BJ (cell line): ENCODE results near the gene CCDC93. TPM values are rescaled to one million over a fixed set of nuclear protein-coding genes. Genes with fewer than 3 reads are reported as not detected.
"Not testable (repeated sequence)": the region's sequence is repeated elsewhere in the genome, so short reads cannot be mapped to it uniquely, and the experiment has no call there.

Experiments
- CTCF ChIA-PET: fragments of 350-600 bp; formaldehyde crosslinking; extraction: SDS; loops from one replicate; lab custom pipeline; 2021; ENCODE audit warnings: antibody characterized with exemption, inconsistent platforms; lab: Yijun Ruan, JAX
- POLR2A ChIA-PET: fragments of 300-600 bp; sonication (Branson Sonifier 250); formaldehyde crosslinking; extraction: SDS; loops from one replicate; lab custom pipeline; 2021; ENCODE audit warnings: antibody characterized with exemption; lab: Charles Lee
- DNase-seq: peaks from one replicate; pipeline ENCODE4 v3.0.0-alpha.2; 2011; ENCODE audit warnings: low read depth
- H3K27me3 ChIP-seq: 2 replicates; pipeline ENCODE4 v1.6.0; 2011; ENCODE audit warnings: low read length; ENCODE audit not compliant: control insufficient read depth, insufficient read depth
- H3K36me3 ChIP-seq: 2 replicates; pipeline ENCODE4 v1.5.1; 2011; ENCODE audit warnings: low read length; ENCODE audit not compliant: control insufficient read depth, insufficient read depth
- H3K4me3 ChIP-seq: 2 replicates; pipeline ENCODE4 v1.5.1; 2011; ENCODE audit warnings: low read depth, mild to moderate bottlenecking, control low read depth, low read length
- polyA plus RNA-seq: library from polyadenylated mRNA; depleted of rRNA; stranded (reverse); fragments of >200 nt; gene quantifications from 2 replicates; pipeline ENCODE4 v1.2.3, GENCODE V29; 2011
- TF ChIP-seq, protein P1 (sequence below): IDR thresholded peaks from 2 replicates; pipeline ENCODE4 v1.5.1; 2011; ENCODE audit warnings: low read depth, mild to moderate bottlenecking, control low read depth, inconsistent platforms, low read length, moderate library complexity; ENCODE audit not compliant: insufficient read depth

CCDC93 gene
- polyA plus RNA-seq, 1 experiment, result 12.8 TPM

GRCh38 chr2:117935456-117935855 is 78.4 kb downstream of the CCDC93 start:
- POLR2A ChIA-PET, result no interaction called here
- TF ChIP-seq, protein P1, sequence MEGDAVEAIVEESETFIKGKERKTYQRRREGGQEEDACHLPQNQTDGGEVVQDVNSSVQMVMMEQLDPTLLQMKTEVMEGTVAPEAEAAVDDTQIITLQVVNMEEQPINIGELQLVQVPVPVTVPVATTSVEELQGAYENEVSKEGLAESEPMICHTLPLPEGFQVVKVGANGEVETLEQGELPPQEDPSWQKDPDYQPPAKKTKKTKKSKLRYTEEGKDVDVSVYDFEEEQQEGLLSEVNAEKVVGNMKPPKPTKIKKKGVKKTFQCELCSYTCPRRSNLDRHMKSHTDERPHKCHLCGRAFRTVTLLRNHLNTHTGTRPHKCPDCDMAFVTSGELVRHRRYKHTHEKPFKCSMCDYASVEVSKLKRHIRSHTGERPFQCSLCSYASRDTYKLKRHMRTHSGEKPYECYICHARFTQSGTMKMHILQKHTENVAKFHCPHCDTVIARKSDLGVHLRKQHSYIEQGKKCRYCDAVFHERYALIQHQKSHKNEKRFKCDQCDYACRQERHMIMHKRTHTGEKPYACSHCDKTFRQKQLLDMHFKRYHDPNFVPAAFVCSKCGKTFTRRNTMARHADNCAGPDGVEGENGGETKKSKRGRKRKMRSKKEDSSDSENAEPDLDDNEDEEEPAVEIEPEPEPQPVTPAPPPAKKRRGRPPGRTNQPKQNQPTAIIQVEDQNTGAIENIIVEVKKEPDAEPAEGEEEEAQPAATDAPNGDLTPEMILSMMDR, result no peak
- Histone ChIP-seq H3K36me3 (peaks cover 17% of the 10 kb centered on the region), H3K27me3 (no peaks in the 10 kb centered on the region), H3K4me3 (no peak overlapping the region)
- CTCF ChIA-PET, result interaction anchor here (1.8 kb wide), 1 partner anchor 68 kb away, joined by 7 read pairs; no protein-coding TSS in a partner anchor
- DNase-seq, result no peak

GRCh38 chr2:117933884-117934354 is 80.0 kb downstream of the CCDC93 start:
- TF ChIP-seq, protein P1, result no peak
- DNase-seq, result no peak
- POLR2A ChIA-PET, result no interaction called here
- no peaks in the 10 kb centered on the region for H3K27me3 ChIP-seq
- H3K4me3 ChIP-seq, result no peak overlapping the region
- H3K36me3 ChIP-seq, result peaks cover 24% of the 10 kb centered on the region
- CTCF ChIA-PET, result interaction anchor here (0.8 to 1.8 kb wide), 2 partner anchors 18 to 69 kb away, joined by 3 to 7 read pairs; no protein-coding TSS in a partner anchor

GRCh38 chr2:117931978-117932377 is 81.9 kb downstream of the CCDC93 start:
- ChIA-PET CTCF (interaction anchor here (1.1 to 2.5 kb wide), 6 partner anchors 11 to 118 kb away, joined by 3 to 10 read pairs (median 3); no protein-coding TSS in a partner anchor), POLR2A (no interaction called here)

DNA sequence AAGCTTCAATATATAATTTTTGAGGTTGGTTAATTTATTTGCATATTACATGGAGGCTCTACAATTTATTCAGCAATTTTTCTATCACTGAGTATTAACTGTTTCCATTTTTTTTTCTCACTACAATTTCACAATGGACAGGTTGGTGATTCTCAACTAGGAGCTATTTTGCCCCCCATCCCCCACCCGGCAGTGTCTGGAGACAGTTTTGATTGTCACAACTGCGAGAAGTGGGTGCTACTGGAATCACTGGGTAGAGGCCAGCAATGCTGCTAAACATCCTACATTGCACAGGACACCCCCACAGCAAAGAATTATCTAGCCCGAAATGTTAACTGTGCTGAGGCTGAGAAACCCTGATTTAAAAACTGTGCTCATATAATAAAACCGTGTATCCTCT is 82.6 kb downstream of the CCDC93 start:
- Histone ChIP-seq H3K36me3 (peaks cover 24% of the 10 kb centered on the region), H3K27me3 (no peaks in the 10 kb centered on the region), H3K4me3 (no peak overlapping the region)
- TF ChIP-seq, protein P1, result no peak
- DNase-seq, result no peak
- ChIA-PET POLR2A (no interaction called here), CTCF (interaction anchor here (1.1 to 2.5 kb wide), 5 partner anchors 10 to 117 kb away, joined by 3 to 10 read pairs (median 3); no protein-coding TSS in a partner anchor)

More at GRCh38 chr2:117931978-117932377, 81.9 kb downstream of the CCDC93 start:
- Histone ChIP-seq H3K36me3 (peaks cover 24% of the 10 kb centered on the region), H3K4me3 (no peak overlapping the region), H3K27me3 (no peaks in the 10 kb centered on the region)
- TF ChIP-seq, protein P1, result no peak
- DNase-seq, result no peak

DNA sequence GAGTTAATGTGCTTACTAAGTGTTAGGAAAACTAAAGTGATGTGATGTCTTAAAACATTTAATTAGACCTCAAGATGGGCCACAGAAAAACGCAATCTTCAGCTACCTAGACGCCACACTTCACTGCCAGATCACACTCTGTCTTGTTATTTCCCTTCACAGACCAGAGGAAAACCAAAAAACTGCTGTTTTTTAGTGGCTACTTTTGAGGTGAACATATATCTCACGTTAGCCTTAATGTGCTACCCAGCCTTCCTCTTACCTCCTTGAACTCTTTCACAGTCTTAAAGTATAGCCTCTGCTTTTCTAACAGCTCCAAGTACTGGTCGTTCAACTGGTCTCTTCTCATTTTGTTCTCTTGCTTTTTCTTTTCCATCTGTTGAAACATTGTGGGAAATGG is 83.1 kb downstream of the CCDC93 start:
- TF ChIP-seq, protein P1, result no peak

GRCh38 chr2:117923471-117923870 is 90.4 kb downstream of the CCDC93 start:
- DNase-seq, H3K4me3 ChIP-seq, H3K27me3 ChIP-seq, POLR2A ChIA-PET: not testable (repeated sequence)
- CTCF ChIA-PET, result interaction anchor here (1.8 kb wide), 1 partner anchor 22 kb away, joined by 5 read pairs; no protein-coding TSS in a partner anchor
- H3K36me3 ChIP-seq, result peaks cover 15% of the 10 kb centered on the region

More for the DNA sequence above, 83.1 kb downstream of the CCDC93 start:
- H3K4me3 ChIP-seq, result no peak overlapping the region
- CTCF ChIA-PET, result interaction anchor here (1.1 to 2.5 kb wide), 6 partner anchors 9 to 117 kb away, joined by 3 to 10 read pairs (median 4); no protein-coding TSS in a partner anchor
- DNase-seq, result no peak
- POLR2A ChIA-PET, result no interaction called here
- H3K36me3 ChIP-seq, result peaks cover 24% of the 10 kb centered on the region
- no peaks in the 10 kb centered on the region for H3K27me3 ChIP-seq
